HG03159 (cell line): ENCODE results near the gene ZNF500.

Experiments used
- ATAC-seq: cut with Tn5 transposase; IDR thresholded peaks from one replicate; pipeline ENCODE4 v1.9.1; 2021; ENCODE audit warnings: mild to moderate bottlenecking, moderate library complexity; ENCODE audit not compliant: unreplicated experiment

The ZNF500 gene

DNA sequence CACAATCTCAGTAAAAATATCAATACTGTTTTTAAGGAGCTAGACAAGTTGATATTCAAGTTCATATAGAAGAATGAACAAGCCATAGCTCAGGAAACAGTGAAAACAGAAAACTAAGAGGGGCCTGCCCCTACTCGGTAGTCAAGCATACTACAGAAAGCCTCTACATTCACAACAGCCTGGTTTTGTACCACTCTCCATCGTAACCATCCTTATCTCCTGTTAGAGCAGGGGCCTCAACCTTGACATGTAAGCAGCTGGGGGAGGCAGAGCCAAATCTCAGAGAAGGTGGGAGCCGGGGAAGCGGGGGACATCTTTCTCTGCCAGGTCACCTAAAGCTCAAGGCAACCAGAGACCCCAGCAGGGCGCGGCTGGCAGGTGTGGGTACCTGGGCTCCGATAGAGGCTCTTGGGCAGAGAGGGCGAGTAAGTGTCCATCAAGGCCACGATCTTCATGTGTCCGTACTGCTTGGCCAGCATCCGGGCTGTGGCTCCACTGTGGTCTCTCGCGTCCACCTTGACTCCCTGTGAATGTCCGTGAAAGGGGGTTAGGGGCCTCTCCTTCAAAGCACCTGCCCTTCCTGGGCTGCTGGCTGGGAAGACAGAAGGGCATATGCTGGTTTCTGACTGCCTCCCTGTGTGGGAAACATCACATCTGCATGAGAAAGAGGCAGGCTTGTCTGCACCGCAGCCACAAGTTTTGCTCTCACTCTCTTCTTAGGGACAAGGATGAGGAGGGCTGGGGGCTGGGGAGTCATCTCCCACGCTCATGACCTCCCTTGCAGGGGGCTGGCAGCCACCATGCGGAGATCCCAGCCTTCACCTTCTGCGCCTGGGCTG is 53.1 kb downstream of the ZNF500 start:
- ATAC-seq: no peak

DNA sequence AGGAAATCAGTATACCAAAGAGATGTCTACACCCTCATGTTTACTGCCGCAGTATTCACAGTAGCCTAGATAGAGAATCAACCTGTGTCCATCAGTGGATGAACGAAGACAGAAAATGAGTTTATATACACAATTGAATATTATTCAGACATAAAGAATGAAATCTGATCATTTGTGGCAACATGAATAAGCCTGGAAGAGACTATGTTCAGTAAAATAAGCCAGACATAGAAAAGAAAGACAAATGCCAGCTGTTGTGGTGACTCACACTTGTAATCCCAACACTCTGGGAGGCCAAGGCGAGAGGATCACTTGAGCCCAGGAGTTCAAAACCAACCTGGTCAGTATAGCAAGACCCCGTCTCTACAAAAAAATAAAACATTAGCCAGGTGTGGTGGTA is 57.5 kb downstream of the ZNF500 start:
- ATAC-seq: no peak

DNA sequence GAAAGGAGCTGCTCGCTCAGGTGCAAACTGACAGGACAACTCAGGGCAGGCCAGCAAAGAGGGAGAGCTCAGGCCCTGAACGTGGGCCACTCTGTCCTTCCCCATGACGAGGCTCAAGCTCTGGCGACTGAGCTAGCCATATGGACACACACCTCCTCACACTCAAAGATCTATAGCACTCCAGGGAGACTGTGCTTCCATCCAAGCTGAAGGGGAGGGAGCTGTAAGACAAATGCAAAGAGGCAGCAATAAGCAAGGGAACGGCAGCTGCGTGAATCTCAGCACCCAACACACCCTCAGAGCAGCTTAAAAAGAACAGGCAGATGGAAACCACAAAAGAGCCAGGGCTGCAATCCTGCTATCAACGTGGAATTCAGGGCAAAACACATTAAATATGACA is 60.1 kb downstream of the ZNF500 start:
- ATAC-seq: no peak

DNA sequence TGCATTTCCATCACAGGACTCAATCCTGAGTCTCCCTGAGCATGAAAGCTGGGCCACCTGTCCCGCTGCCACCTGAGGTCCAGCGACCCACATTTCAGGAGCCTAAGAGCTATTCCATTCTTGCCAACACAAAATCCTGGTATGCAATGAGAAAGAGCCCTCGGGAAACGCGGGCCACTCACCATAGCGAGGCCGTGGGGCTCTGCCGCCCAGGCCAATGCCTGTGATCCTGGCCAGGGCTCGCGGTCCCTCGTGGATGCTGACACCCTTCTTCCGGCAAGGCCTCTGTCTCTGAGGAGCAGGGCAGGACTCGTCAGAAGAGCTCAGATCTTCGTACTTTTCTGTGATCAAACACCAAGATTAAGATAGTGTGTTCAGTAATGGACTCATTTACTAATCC is 62.0 kb downstream of the ZNF500 start:
- no peak for ATAC-seq

DNA sequence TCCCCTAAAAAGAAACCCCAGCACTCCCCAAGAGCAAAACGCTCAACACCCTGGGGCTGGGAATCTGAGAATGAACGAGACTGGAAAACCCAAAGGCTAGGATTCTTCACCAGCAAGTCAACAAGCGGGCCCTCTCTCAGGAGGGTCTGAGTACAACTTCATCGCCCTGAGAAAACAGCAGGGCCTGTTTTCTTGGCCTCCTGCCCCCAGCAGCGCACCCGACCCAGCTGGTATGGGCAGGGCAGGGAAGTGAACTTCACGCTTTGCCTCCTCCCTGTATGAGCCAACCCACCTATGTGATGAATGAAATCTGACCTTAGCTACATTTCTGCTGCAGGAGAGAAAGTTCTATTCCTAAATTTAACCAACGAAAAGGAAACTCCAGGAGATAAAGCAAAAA is 62.5 kb downstream of the ZNF500 start:
- ATAC-seq: no peak

DNA sequence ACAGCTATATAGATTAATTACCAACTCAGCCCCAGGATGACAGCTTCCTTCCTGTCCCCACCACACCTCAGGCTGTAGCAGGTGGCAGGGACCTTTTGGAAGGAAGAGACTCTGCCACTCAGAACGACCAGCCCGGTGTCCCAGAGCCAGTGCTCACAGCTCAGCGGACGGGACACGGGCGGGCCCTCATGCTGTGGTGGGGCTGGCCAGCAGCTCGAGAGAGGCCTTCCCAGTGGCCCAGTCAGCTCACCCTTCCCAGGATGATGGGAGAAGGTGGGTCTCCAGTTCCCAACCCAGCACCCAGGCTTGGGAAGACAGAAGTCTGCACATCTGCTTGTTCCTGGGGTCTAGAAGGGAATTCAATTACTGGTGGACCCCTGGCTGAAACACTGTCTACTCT is 63.1 kb downstream of the ZNF500 start:
- no peak for ATAC-seq

DNA sequence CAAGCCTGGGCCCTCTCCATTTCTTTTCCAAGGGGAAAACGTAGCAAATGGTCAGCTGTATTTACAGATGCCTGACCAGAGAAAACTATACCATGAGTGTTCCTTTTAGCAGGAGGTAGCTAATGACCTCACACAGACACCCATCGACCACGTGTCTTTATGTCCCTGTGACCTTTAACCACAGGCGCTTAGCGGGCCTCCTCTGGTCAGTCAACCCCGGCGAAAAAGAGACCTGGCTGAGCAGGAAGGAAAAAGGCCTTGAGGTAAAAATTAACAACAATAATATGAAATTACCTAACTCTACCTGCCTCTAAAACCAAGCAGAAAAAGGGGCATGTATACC is 64.5 kb downstream of the ZNF500 start:
- no peak for ATAC-seq

DNA sequence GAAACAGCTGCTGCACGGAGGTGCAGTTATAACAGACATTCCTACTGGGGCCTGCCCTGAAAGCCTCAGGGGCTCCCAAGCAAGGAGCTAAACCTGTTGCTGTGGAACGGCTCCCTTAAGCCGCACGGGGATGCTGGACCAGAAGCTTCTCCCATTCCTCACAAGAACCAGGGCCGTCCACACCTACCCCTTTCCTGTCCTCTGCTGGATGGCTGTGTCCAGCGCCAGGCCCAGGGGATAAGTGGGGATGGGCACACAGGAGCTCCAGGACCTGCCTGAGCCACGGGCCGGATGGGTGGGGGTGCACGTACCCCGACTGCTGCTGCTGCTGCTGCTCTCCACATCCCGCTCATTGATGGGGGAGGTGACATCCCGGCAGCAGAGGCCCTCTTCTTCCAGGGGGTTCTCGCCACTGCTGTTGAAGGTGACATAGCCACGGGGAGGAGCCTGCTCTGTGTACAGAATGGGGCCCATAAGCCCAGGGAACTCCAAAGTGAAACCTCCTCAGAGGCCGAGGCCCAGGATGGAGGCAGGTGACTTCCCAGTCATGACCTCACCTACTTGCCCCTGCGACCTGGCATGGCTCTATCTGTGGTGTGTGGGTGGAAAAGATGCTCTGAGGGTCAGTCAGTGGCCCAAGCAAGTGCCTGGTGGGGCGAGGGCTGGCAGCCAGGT is 65.0 kb downstream of the ZNF500 start:
- ATAC-seq: no peak

DNA sequence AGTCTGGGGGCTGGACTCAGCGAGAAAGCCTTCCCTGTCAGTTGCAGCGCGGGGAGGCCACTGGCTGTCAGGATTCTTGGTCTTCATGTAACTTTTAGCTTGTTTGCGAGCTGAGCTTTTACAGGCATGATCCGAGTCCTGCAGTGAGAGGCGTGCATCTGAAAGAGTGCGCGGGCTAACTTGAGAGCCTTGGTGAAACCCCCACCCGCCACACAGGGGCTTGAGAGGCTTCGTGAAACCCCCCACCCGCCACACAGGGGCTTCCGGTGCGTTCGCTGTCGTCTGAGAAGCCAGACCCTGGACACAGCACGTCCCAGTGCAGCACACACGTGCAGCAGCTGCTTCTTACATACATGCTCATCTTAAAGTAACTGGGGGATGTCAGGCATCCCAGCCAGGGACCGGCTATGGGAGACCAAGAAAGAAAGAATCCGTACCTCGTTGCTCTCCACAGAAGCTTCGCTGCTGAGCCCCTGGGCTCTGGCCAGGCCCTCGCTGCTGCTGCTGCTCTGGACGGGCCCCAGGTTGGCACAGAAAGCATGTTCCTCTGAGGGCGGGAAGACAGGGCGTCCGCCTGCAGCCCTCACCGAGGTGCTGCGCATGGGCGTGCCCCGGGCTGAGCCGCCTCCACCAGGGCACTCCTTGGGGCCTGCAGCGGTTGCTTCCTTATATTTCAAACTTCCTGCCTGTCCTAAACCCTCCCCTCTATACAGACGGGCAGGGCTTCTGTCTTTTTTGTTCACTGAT is 65.8 kb downstream of the ZNF500 start:
- no peak for ATAC-seq

DNA sequence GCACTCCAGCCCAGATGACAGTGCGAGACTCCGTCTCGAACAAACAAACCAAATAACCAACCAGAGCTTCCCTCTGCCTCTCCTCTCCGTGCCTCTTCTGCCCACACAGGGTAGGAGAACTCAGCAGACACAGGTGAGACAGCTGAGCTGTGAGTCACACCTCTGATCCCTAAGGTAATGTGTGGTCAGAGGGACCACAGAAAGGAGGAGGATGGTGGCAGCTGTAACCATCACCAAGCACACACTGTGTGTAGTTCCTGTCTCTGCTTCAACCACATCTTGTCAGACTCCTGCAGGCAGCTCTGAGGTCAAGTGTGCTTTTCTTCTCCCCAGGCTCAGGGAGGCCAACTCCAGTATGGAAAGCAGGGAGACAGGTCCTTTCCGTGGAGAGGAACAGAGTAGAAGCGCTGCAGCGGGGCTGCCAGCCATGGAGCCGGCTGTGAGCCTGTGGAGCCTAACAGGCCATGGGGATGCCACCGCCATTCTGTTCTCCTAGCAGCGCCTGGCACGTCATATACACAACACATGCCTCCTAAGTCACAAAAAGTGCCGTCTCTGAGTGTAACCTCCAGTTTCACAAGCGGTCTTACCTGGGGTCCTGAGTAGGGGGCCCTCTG is 66.5 kb downstream of the ZNF500 start:
- ATAC-seq: no peak

DNA sequence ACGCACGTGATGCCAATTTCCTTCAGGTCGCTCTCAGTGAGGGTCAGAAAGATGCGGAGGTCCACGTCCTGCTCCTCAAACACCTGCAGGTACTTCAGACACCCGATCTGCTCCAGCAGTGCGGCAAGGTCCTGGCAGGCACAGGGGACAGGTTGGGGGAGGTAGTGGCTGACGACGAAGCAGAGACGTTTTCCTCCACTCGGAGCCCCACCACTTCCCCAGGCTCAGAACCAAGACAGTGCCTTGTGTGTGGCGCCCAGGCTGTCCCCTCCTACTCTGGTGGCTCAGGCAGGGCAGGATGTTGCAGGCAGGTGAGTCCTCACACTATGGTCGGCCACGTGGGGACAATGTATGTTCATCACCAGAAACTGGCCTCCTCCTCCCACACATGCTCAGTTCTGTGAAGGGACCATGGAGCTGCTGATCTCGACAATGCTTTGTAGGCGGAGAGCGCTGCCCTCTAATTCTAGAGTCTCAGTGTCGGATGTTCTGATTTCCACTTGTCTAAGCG is 67.9 kb downstream of the ZNF500 start:
- no peak for ATAC-seq

DNA sequence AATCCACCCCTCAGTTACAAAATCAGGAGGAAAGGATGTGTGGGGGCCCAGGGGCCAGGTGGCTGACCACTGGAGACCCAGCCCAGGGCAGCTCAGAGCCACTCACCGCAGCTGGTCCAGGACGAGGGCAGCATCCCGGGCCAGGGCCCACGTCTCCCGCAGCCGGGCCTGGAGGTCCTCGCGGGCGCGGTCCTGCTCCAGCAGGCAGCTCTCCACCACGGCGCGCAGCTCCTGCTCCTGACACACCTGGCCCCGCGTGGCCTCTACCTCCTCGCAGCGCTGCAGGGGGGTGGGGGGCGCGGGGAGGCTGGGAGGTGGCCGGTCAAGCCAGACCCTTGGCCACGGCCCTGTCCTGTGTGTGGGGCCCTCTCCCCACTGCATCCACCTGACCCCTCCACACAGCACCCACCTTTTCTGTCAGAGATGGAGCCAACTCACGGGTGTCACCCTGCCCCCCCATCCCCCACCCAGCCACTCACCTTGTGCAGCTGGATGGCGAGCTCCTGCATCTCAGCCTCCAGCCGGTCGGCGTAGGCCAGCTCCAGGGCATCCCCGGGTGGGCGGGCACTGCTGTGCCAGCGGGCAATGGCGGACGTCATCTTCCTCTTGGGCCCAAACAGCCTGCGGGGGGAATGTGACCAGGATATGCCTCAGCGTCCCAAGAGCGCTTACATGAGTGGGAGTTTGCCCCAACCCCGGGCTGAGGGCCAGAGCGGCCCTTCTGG is 68.5 kb downstream of the ZNF500 start:
- ATAC-seq: no peak
